HG02938 (cell line): Measurements from ENCODE around the gene NKAIN2.

Source experiments
- ATAC-seq: cut with Tn5 transposase; IDR thresholded peaks from one replicate; pipeline ENCODE4 v1.9.1; 2021; ENCODE audit warnings: mild to moderate bottlenecking, moderate library complexity; ENCODE audit not compliant: unreplicated experiment

Gene NKAIN2

GRCh38 chr6:124868481-124868880 lies 1064.8 kb downstream of the NKAIN2 start:
- no peak for ATAC-seq

GRCh38 chr6:124869416-124869815 lies 1065.8 kb downstream of the NKAIN2 start:
- ATAC-seq, result no peak

- ATAC-seq, result no peak
Observed at GRCh38 chr6:124870611-124871459, 1067.2 kb downstream of the NKAIN2 start.

- ATAC-seq, result peak; percentile 85
Observed at GRCh38 chr6:124872361-124873065, 1068.8 kb downstream of the NKAIN2 start.

- ATAC-seq, result peak; percentile 13
Observed at GRCh38 chr6:124873066-124873410, 1069.4 kb downstream of the NKAIN2 start.
